SU-DHL-6 (cell line): ENCODE results near the gene RETN.

Source experiments
- H2AFZ ChIP-seq: fragments of 200-600 bp; sonication (generic); 2 replicates; pipeline ENCODE4 v1.6.1; 2014; ENCODE audit warnings: low read depth, mild to moderate bottlenecking, moderate library complexity, mixed read lengths, antibody characterized with exemption, low read length; ENCODE audit not compliant: severe bottlenecking
- H3F3A ChIP-seq: fragments of 200-600 bp; shearing (Covaris generic); 2 replicates; pipeline ENCODE4 v1.6.0; 2016; ENCODE audit warnings: antibody characterized with exemption, mild to moderate bottlenecking; ENCODE audit not compliant: insufficient read depth
- H3K27ac ChIP-seq: fragments of 200-600 bp; sonication (generic); 2 replicates; pipeline ENCODE4 v1.5.1; 2016; ENCODE audit warnings: low read depth, mild to moderate bottlenecking, low read length, moderate library complexity, mixed read lengths
- H3K27me3 ChIP-seq: fragments of 200-600 bp; sonication (generic), shearing (Covaris generic); 2 replicates; pipeline ENCODE4 v1.6.0; 2014; ENCODE audit warnings: mild to moderate bottlenecking, low read length
- H3K36me3 ChIP-seq: fragments of 200-600 bp; sonication (generic); 2 replicates; pipeline ENCODE4 v1.6.1; 2014; ENCODE audit warnings: mild to moderate bottlenecking, low read length, mixed read lengths
- H3K4me2 ChIP-seq: fragments of 300-600, 200-600 bp; shearing (Covaris generic), sonication (generic); 2 replicates; pipeline ENCODE4 v1.6.0; 2014; ENCODE audit warnings: low read length, low read depth, mild to moderate bottlenecking; ENCODE audit not compliant: poor library complexity, severe bottlenecking
- H3K4me3 ChIP-seq: fragments of 200-600 bp; sonication (generic); 2 replicates; pipeline ENCODE4 v1.5.1; 2014; ENCODE audit warnings: antibody characterized with exemption, low read length, mild to moderate bottlenecking, mixed read lengths; ENCODE audit not compliant: insufficient read depth, poor library complexity, severe bottlenecking
- H3K79me2 ChIP-seq: fragments of 200-600 bp; sonication (generic); 2 replicates; pipeline ENCODE4 v1.6.1; 2014; ENCODE audit warnings: mild to moderate bottlenecking, low read length, moderate library complexity; ENCODE audit not compliant: insufficient read depth
- H3K9ac ChIP-seq: fragments of 200-600 bp; sonication (generic); 2 replicates; pipeline ENCODE4 v1.7.0; 2014; ENCODE audit warnings: mild to moderate bottlenecking, low read length
- H3K9me2 ChIP-seq: fragments of 200-600 bp; sonication (generic); replicated peaks from 2 replicates; pipeline ENCODE4 v1.6.1; 2014; ENCODE audit warnings: low read length; ENCODE audit not compliant: insufficient read depth
- H3K9me3 ChIP-seq: fragments of 200-600 bp; sonication (generic); 2 replicates; pipeline ENCODE4 v1.6.1; 2014; ENCODE audit warnings: low read length, mixed read lengths; ENCODE audit not compliant: insufficient read depth
- H4K20me1 ChIP-seq: fragments of 200-600 bp; sonication (generic); 2 replicates; pipeline ENCODE4 v1.6.1; 2014; ENCODE audit warnings: low read depth, mild to moderate bottlenecking, antibody characterized with exemption, low read length, moderate library complexity, mixed read lengths
- CTCF ChIP-seq: fragments of 200-600 bp; sonication (generic); IDR thresholded peaks from one replicate; pipeline ENCODE4 v1.5.1; 2017; ENCODE audit warnings: antibody characterized with exemption, mild to moderate bottlenecking, low read length, moderate library complexity; ENCODE audit not compliant: insufficient read depth, poor library complexity, severe bottlenecking
- EZH2phosphoT487 ChIP-seq: fragments of 200-600 bp; sonication (generic), shearing (Covaris generic); conservative IDR thresholded peaks from 2 replicates; pipeline ENCODE4 v1.6.1; 2018; ENCODE audit warnings: mild to moderate bottlenecking, antibody characterized with exemption, low read length, moderate library complexity, mixed read lengths

RETN gene

DNA sequence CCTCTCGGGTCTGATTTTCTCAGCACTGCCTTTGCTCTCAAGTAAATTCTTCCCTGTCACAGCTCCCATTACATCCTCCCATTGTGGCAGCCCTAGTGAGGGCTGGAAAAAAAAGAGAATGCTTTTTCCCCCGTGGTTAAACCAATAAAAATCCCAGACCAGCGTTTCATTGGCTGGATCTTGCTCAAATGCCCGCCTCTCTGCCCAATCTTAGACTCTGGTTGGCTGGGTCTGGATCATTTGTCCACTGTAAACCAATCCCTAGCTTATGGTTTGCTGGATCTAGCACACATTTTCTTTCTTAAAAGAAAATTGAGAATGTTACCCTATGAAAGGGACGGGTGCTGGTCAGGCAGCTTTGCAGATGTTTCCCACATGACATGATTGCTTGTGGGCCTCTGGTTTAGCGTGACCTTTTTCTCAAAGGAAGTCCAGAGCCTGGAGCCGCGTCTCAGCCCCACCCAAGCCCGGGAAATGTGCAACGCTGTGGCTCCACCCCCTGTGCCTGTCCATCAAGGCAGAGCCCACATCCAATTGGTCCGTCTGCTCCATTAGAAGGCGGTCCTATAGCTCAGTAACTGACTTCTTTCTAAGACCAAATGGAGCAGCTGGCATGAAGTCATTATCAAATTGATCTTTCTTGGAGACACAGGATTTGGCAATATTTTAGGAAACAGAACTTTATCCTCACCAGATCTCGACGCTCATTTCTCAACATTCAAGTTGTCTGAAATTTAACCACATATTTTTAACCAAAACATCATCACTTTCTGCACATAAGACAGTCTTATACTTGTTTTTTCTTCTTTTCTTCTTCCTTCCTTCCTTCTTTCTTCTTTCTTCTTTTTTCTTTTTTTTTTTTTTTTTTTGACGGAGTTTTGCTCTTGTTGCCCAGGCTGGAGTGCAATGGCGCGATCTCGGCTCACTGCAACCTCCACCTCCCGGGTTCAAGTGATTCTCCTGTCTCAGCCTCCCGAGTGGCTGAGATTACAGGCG, 5.5 kb downstream of the RETN start:
- Histone ChIP-seq H3K27me3 (no peaks in the 10 kb centered on the region), H3F3A (no peaks in the 10 kb centered on the region), H2AFZ (peak overlapping the region; percentile 85), H3K27ac (no peak overlapping the region), H4K20me1 (no peaks in the 10 kb centered on the region), H3K4me2 (peak overlapping the region; percentile 48), H3K4me3 (peak overlapping the region; percentile 37), H3K36me3 (no peaks in the 10 kb centered on the region), H3K9me2 (no peaks in the 10 kb centered on the region), H3K79me2 (no peaks in the 10 kb centered on the region), H3K9me3 (no peaks in the 10 kb centered on the region), H3K9ac (peak overlapping the region; percentile 28; the same call in 1 of the 2 replicates)
- TF ChIP-seq EZH2phosphoT487 (no peak), CTCF (no peak)

DNA sequence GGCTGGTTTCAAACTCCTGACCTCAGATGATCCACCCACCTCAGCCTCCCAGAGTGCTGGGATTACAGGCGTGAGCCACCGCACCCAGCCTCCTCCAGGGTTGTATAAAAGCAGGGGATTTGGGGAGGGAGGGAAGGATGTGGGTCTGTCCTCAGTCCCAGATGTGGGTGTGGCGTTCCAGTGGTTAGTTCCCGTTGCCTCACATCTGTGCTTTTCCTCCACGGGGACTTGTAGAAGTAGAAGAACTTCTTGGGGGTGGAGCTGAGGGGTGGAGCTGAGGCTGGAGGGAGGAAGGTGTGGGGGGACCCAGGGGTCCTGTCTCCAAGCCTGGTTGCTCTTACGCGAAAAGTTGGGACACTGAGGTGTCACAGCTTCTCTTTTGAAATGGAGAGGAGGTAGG, 7.5 kb downstream of the RETN start:
- H3K4me3 ChIP-seq: no peak overlapping the region
- H3K9me3 ChIP-seq: no peaks in the 10 kb centered on the region
- no peak overlapping the region for H3K27ac ChIP-seq
- H3F3A ChIP-seq: no peaks in the 10 kb centered on the region
- H3K79me2 ChIP-seq: 0 out of 2 replicates have a peak, but pooled peaks cover 6% of the 10 kb centered on the region
- no peak overlapping the region for H3K4me2 ChIP-seq
- TF ChIP-seq EZH2phosphoT487 (no peak), CTCF (no peak)
- H3K9me2 ChIP-seq: no peaks in the 10 kb centered on the region
- no peaks in the 10 kb centered on the region for H3K36me3 ChIP-seq
- H3K27me3 ChIP-seq: no peaks in the 10 kb centered on the region
- no peaks in the 10 kb centered on the region for H4K20me1 ChIP-seq
- H2AFZ ChIP-seq: no peak overlapping the region
- no peak overlapping the region for H3K9ac ChIP-seq

GRCh38 chr19:7676854-7677253, 8.0 kb downstream of the RETN start, which contains the start of gene MCEMP1:
MCEMP1 (plus strand) TSS chr19:7677090; CDS start chr19:7677121, 31 bp downstream.
- no peaks in the 10 kb centered on the region for H3K9me3 ChIP-seq
- H3K9ac ChIP-seq: no peak within 1 kb of the TSS
- H3K27ac ChIP-seq: no peak within 1 kb of the TSS
- H3K36me3 ChIP-seq: no peaks in the 10 kb centered on the region
- H3K79me2 ChIP-seq: 0 out of 2 replicates have a peak, but pooled peaks cover 6% of the 10 kb centered on the region
- TF ChIP-seq EZH2phosphoT487 (no peak), CTCF (no peak)
- H3K4me2 ChIP-seq: no peak within 1 kb of the TSS
- no peaks in the 10 kb centered on the region for H3F3A ChIP-seq
- H4K20me1 ChIP-seq: no peaks in the 10 kb centered on the region
- H3K27me3 ChIP-seq: no peaks in the 10 kb centered on the region
- no peak within 1 kb of the TSS for H2AFZ ChIP-seq
- no peaks in the 10 kb centered on the region for H3K9me2 ChIP-seq
- no peak within 1 kb of the TSS for H3K4me3 ChIP-seq
